Sigmoid colon (tissue), 4 donors: ENCODE data around the gene ZBTB39.

Experiments
- EP300 ChIP-seq, 4 donors: sonication (generic); formaldehyde crosslinking; IDR thresholded peaks; one replicate each; pipeline ENCODE4 v1.6.1; 2017; ENCODE audit warnings: antibody characterized with exemption in 4 of 4
- POLR2AphosphoS5 ChIP-seq, 4 donors: sonication (generic); formaldehyde crosslinking; IDR thresholded peaks; one replicate each; pipeline ENCODE4 v1.6.1; 2017; ENCODE audit warnings: antibody characterized with exemption in 4 of 4
- TF ChIP-seq, protein P1 (sequence below), 4 experiments: fragments of 450-650 bp in 3 of 4; fragments of 200-600 bp in 1 of 4; IDR thresholded peaks; one replicate each; pipeline ENCODE4 v1.5.1; 2016 to 2019; ENCODE audit warnings: antibody characterized with exemption in 4 of 4, mild to moderate bottlenecking in 3 of 4, moderate library complexity in 2 of 4

DNA sequence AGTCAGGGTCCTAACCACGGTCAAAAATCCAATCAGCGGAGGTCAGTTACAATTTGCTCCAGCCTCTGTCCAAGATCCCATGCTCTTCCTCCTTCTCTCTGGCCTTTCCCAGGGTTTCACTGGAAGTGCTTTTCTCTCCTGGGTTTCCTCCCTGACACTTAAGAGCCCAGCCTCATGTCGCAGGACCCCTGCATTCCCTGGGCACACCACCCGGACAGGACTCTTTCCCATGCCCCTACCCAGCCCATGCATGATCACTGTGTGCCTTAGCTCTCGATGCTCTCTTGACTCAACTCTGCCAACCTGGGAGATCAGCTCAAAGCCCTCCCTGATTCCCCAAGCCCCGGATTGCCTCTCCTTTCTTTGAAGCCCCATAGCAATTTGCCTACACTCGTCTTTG lies 25.4 kb upstream of the ZBTB39 start:
- TF ChIP-seq EP300 (IDR thresholded peaks at IDR 0.05) (no peak), POLR2AphosphoS5 (IDR thresholded peaks at IDR 0.05) (no peak)
- TF ChIP-seq, protein P1, sequence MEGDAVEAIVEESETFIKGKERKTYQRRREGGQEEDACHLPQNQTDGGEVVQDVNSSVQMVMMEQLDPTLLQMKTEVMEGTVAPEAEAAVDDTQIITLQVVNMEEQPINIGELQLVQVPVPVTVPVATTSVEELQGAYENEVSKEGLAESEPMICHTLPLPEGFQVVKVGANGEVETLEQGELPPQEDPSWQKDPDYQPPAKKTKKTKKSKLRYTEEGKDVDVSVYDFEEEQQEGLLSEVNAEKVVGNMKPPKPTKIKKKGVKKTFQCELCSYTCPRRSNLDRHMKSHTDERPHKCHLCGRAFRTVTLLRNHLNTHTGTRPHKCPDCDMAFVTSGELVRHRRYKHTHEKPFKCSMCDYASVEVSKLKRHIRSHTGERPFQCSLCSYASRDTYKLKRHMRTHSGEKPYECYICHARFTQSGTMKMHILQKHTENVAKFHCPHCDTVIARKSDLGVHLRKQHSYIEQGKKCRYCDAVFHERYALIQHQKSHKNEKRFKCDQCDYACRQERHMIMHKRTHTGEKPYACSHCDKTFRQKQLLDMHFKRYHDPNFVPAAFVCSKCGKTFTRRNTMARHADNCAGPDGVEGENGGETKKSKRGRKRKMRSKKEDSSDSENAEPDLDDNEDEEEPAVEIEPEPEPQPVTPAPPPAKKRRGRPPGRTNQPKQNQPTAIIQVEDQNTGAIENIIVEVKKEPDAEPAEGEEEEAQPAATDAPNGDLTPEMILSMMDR (IDR thresholded peaks at IDR 0.05) = no peak
